CD4-positive, alpha-beta T cell treated with Interleukin-10 for 1 hour (primary cell): ENCODE data around the gene S100A4.

Source experiments
- DNase-seq: peaks from one replicate; pipeline ENCODE4 v3.0.0-alpha.2; 2020

S100A4 gene

GRCh38 chr1:153546796-153547559 is 1.4 kb upstream of the S100A4 start:
- no peak for DNase-seq

GRCh38 chr1:153546371-153546770 is 765 bp upstream of the S100A4 start:
- DNase-seq: no peak

GRCh38 chr1:153544453-153545066 is 1.0 kb downstream of the S100A4 start:
- no peak for DNase-seq

GRCh38 chr1:153543736-153544135 is 1.9 kb downstream of the S100A4 start:
- no peak for DNase-seq

- DNase-seq: no peak
These were observed 2.5 kb downstream of the S100A4 start for GRCh38 chr1:153542956-153543711.

GRCh38 chr1:153541641-153542590 is 3.7 kb downstream of the S100A4 start:
- no peak for DNase-seq

GRCh38 chr1:153540394-153541361 is 4.9 kb downstream of the S100A4 start, which contains the start of gene S100A5:
Gene S100A5, minus strand, starts transcription at chr1:153540934. Its CDS starts 743 bp downstream, at chr1:153540191.
- DNase-seq: peak; percentile 70

GRCh38 chr1:153539395-153540093 is 6.1 kb downstream of the S100A4 start:
- DNase-seq: no peak

GRCh38 chr1:153538315-153538821 is 7.2 kb downstream of the S100A4 start:
- DNase-seq: no peak

GRCh38 chr1:153537376-153537730 is 8.3 kb downstream of the S100A4 start:
- no peak for DNase-seq

- no peak for DNase-seq
These were observed 8.8 kb downstream of the S100A4 start for GRCh38 chr1:153536671-153537375.

- peak; percentile 87 for DNase-seq
These were observed 9.5 kb downstream of the S100A4 start for GRCh38 chr1:153536012-153536670.

GRCh38 chr1:153535242-153536011 is 10.2 kb downstream of the S100A4 start, which contains the start of gene S100A6:
Gene S100A6, minus strand, starts transcription at chr1:153535991. Its CDS starts 652 bp downstream, at chr1:153535339.
- DNase-seq: peak; percentile 54

GRCh38 chr1:153534925-153535241 is 10.7 kb downstream of the S100A4 start:
- DNase-seq: no peak

- DNase-seq: no peak
These were observed 11.2 kb downstream of the S100A4 start for GRCh38 chr1:153534226-153534924.

GRCh38 chr1:153533689-153534201 is 11.9 kb downstream of the S100A4 start:
- no peak for DNase-seq

GRCh38 chr1:153532769-153533599 is 12.6 kb downstream of the S100A4 start:
- DNase-seq: peak; percentile 82
